GM10266 (cell line): ENCODE data around the gene CDCA5.

Source experiments
- DNase-seq: peaks from one replicate; pipeline ENCODE4 v3.0.0; 2012; ENCODE audit errors: extremely low spot score
- CTCF ChIP-seq: IDR thresholded peaks from 2 replicates; pipeline ENCODE4 v1.5.1; 2012; ENCODE audit warnings: mild to moderate bottlenecking, low read depth; ENCODE audit not compliant: control insufficient read depth, insufficient read depth; ENCODE audit errors: missing control alignments

CDCA5 gene

GRCh38 chr11:65072631-65072966 is 11.2 kb downstream of the CDCA5 start:
- TF ChIP-seq CTCF = no peak
- no peak for DNase-seq

GRCh38 chr11:65071907-65072630 is 11.8 kb downstream of the CDCA5 start:
- no peak for TF ChIP-seq CTCF
- peak; percentile 52 for DNase-seq

DNA sequence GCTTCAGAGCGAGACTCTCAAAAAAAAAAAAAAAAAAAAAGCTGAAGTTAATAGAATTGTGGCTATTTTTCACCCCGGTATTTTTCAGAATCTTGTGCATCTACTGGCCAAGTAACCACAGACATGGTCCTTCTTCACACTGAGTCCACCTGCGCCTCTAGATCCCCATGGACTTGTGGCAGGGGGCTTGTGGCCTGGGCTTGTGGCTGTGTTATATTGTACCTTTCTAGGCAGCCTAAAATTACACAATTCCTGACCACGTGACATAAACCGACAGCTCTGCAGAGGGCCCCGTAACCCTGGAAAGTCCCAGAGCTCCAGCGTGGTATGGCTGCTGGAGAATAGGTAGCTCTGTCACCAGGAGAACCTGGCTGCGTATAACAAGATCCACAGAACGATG is 14.6 kb downstream of the CDCA5 start:
- DNase-seq = no peak
- TF ChIP-seq CTCF = no peak

- DNase-seq = peak; percentile 50
- no peak for TF ChIP-seq CTCF
Measured at GRCh38 chr11:65067446-65067845, 16.4 kb downstream of the CDCA5 start.

GRCh38 chr11:65066805-65067291 is 17.0 kb downstream of the CDCA5 start:
- no peak for DNase-seq
- TF ChIP-seq CTCF = no peak

DNA sequence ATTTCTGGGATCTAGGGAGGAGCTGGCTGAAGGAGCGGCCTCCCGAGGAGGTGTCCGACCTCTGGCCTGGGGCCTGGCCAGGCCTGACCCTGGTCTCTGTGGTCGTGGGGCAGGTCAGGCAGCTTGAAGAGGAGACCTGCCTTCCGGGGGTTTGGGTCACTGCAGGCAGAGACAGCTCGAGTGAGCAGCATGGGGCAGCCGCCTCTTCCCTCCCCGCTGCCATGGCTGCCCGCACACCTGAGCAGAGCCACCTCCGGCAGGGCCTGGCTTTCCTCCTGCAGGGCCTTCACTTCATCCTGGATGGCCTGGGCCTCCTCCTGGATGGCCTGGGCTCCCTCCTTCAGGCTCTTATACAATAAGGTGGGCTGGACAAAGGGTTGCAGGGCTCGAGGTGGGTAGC is 17.5 kb downstream of the CDCA5 start:
- no peak for TF ChIP-seq CTCF
- DNase-seq = no peak

GRCh38 chr11:65065851-65066250 is 18.0 kb downstream of the CDCA5 start:
- no peak for TF ChIP-seq CTCF
- no peak for DNase-seq
